DOHH2 (cell line): ENCODE data around the gene TCERG1.

Source experiments
- EZH2phosphoT487 ChIP-seq: fragments of 200-600 bp; sonication (generic); IDR thresholded peaks from 2 replicates; pipeline ENCODE4 v1.6.1; 2017; ENCODE audit warnings: borderline replicate concordance, mild to moderate bottlenecking, antibody characterized with exemption, low read length, moderate library complexity, mixed read lengths
- TF ChIP-seq, protein P1 (sequence below): fragments of 200-600 bp; sonication (generic); IDR thresholded peaks from one replicate; pipeline ENCODE4 v1.5.1; 2014; ENCODE audit warnings: antibody characterized with exemption, mild to moderate bottlenecking, low read depth, low read length; ENCODE audit not compliant: poor library complexity, severe bottlenecking

DNA sequence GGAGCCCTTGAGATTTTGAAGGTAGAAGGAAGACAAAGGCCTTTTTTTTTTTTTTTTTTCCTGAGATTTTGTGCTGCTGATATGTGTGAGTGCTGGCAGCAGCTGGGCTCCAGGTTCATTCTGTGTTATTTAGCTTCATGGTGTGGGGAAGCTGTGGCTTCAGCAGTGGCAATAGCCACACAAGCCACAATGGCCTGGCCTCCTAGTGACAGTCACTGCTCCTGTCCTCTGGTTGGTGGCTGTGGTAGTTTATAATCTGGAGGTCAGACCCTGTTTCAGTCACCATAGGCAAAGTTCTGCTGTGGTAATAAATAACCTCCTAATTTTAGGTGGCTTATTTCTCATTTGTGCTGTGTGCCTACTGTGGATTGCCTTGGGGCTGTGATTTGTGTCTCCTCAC lies 97.1 kb downstream of the TCERG1 start:
- TF ChIP-seq EZH2phosphoT487 = no peak
- TF ChIP-seq, protein P1, sequence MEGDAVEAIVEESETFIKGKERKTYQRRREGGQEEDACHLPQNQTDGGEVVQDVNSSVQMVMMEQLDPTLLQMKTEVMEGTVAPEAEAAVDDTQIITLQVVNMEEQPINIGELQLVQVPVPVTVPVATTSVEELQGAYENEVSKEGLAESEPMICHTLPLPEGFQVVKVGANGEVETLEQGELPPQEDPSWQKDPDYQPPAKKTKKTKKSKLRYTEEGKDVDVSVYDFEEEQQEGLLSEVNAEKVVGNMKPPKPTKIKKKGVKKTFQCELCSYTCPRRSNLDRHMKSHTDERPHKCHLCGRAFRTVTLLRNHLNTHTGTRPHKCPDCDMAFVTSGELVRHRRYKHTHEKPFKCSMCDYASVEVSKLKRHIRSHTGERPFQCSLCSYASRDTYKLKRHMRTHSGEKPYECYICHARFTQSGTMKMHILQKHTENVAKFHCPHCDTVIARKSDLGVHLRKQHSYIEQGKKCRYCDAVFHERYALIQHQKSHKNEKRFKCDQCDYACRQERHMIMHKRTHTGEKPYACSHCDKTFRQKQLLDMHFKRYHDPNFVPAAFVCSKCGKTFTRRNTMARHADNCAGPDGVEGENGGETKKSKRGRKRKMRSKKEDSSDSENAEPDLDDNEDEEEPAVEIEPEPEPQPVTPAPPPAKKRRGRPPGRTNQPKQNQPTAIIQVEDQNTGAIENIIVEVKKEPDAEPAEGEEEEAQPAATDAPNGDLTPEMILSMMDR = no peak
